ENCODE data around the gene CRB2.
"Not testable (repeated sequence)": the region's sequence is repeated elsewhere in the genome, so short reads cannot be mapped to it uniquely, and the experiment has no call there.

Gene CRB2

GRCh38 chr9:123329329-123329955, 26.6 kb upstream of the CRB2 start:
- no peak for DNase-seq (ENCODE audit: low read depth)

- DNase-seq (ENCODE audit: low read depth) = no peak
Observed at GRCh38 chr9:123331346-123332060, 24.5 kb upstream of the CRB2 start.

- not testable (repeated sequence) for DNase-seq (ENCODE audit: low read depth)
Observed at GRCh38 chr9:123333058-123333669, 22.8 kb upstream of the CRB2 start.

- no peak for DNase-seq (ENCODE audit: low read depth)
Observed at GRCh38 chr9:123334639-123335038, 21.4 kb upstream of the CRB2 start.

GRCh38 chr9:123335193-123335985, 20.6 kb upstream of the CRB2 start:
- DNase-seq (ENCODE audit: low read depth) = no peak

GRCh38 chr9:123335986-123336329, 20.0 kb upstream of the CRB2 start:
- DNase-seq (ENCODE audit: low read depth) = no peak

- no peak for DNase-seq (ENCODE audit: low read depth)
Observed at GRCh38 chr9:123336449-123336848, 19.5 kb upstream of the CRB2 start.

GRCh38 chr9:123336959-123337358, 19.0 kb upstream of the CRB2 start:
- DNase-seq (ENCODE audit: low read depth) = no peak

- no peak for DNase-seq (ENCODE audit: low read depth)
Observed at GRCh38 chr9:123337971-123338370, 18.0 kb upstream of the CRB2 start.

- peak; percentile 9 for DNase-seq (ENCODE audit: low read depth)
Observed at GRCh38 chr9:123338710-123339665, 17.0 kb upstream of the CRB2 start.

GRCh38 chr9:123339666-123340510, 16.1 kb upstream of the CRB2 start:
- DNase-seq (ENCODE audit: low read depth) = no peak

GRCh38 chr9:123341816-123342215, 14.2 kb upstream of the CRB2 start:
- no peak for DNase-seq (ENCODE audit: low read depth)

- DNase-seq (ENCODE audit: low read depth) = no peak
Observed at GRCh38 chr9:123342247-123342646, 13.8 kb upstream of the CRB2 start.

GRCh38 chr9:123343443-123344191, 12.4 kb upstream of the CRB2 start:
- DNase-seq (ENCODE audit: low read depth) = no peak

GRCh38 chr9:123344192-123344949, 11.6 kb upstream of the CRB2 start:
- no peak for DNase-seq (ENCODE audit: low read depth)

- no peak for DNase-seq (ENCODE audit: low read depth)
Observed at GRCh38 chr9:123345567-123345955, 10.4 kb upstream of the CRB2 start.

GRCh38 chr9:123346026-123346425, 10.0 kb upstream of the CRB2 start:
- no peak for DNase-seq (ENCODE audit: low read depth)

- DNase-seq (ENCODE audit: low read depth) = no peak
Observed at GRCh38 chr9:123346826-123347225, 9.2 kb upstream of the CRB2 start.

Measured in activated T-helper 1 cell treated with Interleukin-2 at 50 U/mL for 16 hours (primary cell).